Astrocyte (in vitro differentiated cells and primary cell): ENCODE results near the gene CFDP1.

Experiments
- EZH2 ChIP-seq: IDR thresholded peaks from 2 replicates; pipeline ENCODE4 v1.6.1; 2012; ENCODE audit warnings: mild to moderate bottlenecking, low read length, inconsistent platforms; ENCODE audit not compliant: insufficient read depth
- TF ChIP-seq, protein P1 (sequence below): IDR thresholded peaks from 2 replicates; pipeline ENCODE4 v1.5.1; 2011; ENCODE audit warnings: low read depth, mild to moderate bottlenecking, inconsistent platforms, low read length, moderate library complexity; ENCODE audit not compliant: insufficient read depth

DNA sequence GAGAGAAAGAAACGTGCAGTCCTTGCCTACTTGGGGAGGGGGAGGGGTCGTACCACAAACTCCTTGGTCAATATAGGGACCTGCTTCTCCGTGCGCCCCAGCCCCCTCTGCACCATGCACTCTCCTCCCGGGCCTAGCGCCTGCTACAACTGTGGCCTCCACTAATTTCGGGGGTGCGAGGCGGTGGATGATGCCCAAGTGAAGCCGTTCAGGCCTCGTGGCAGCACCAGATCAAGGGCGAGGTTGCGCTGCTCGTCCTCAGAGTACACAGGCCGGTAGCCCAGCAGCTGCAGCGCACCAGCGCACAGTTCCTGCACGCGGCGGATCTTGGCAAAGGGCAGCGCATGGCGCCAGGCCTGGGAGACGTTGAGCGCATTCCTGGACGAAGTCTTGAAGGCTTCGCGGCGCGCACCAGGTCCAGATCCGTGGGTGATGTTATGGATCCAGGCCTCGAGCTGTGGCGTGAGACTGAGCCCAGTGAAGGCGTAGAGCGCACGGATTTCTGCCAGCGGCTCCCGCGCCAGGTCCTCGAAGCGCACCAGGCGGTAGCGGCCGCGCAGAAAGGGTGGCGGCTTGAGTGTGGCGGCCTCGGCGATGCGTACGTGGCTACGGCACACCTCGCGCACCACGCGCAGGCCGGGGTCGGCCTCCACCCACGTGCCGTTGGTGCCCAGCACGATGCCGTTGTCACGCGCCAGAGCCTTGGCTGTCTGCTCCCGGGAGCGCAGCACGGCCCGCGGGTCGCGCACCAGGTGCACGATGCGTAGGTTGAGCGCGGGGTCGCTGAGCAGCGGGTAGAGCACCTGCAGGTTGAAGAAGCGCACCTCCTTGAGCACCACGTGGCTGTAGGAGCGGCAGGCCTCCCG lies 45.4 kb upstream of the CFDP1 start:
- TF ChIP-seq, protein P1, sequence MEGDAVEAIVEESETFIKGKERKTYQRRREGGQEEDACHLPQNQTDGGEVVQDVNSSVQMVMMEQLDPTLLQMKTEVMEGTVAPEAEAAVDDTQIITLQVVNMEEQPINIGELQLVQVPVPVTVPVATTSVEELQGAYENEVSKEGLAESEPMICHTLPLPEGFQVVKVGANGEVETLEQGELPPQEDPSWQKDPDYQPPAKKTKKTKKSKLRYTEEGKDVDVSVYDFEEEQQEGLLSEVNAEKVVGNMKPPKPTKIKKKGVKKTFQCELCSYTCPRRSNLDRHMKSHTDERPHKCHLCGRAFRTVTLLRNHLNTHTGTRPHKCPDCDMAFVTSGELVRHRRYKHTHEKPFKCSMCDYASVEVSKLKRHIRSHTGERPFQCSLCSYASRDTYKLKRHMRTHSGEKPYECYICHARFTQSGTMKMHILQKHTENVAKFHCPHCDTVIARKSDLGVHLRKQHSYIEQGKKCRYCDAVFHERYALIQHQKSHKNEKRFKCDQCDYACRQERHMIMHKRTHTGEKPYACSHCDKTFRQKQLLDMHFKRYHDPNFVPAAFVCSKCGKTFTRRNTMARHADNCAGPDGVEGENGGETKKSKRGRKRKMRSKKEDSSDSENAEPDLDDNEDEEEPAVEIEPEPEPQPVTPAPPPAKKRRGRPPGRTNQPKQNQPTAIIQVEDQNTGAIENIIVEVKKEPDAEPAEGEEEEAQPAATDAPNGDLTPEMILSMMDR, result no peak
- TF ChIP-seq EZH2, result no peak
